HepG2 (cell line): Measurements from ENCODE around the gene NCS1. TPM values are rescaled to one million over a fixed set of nuclear protein-coding genes. Genes with fewer than 3 reads are reported as not detected.

Source experiments
- ATAC-seq: fragments of 200-7000 bp; cut with Tn5 transposase; 3 replicates; pipeline ENCODE4 v1.9.1; 2020; ENCODE audit warnings: mild to moderate bottlenecking, moderate library complexity
- BruUV-seq: library from RNA; stranded (reverse); fragments of 400-500 nt; replicated peaks from 2 replicates; lab custom pipeline; 2021; lab: Mats Ljungman, UMichigan
- CTCF ChIA-PET: fragments of 300-600 bp; formaldehyde crosslinking; extraction: SDS; loops from one replicate; lab custom pipeline; 2021; ENCODE audit warnings: low total read pairs, inconsistent platforms, low intra/inter-chr PET ratio; lab: Yijun Ruan, JAX
- POLR2A ChIA-PET: fragments of 350-600 bp; sonication (Branson Sonifier 250); formaldehyde crosslinking; loops from one replicate; lab custom pipeline; 2020; ENCODE audit warnings: antibody characterized with exemption, inconsistent platforms; lab: Yijun Ruan, JAX
- DNase-seq: peaks from one replicate; pipeline ENCODE4 v3.0.0-alpha.2; 2015; ENCODE audit warnings: low spot score
- FAIRE-seq: peaks from 3 replicates; lab custom pipeline; 2011; peaks lifted over from hg19 to GRCh38; lab: Jason Lieb, UNC
- H2AFZ ChIP-seq: one replicate; pipeline ENCODE4 v1.6.1; 2011; ENCODE audit warnings: low read length, inconsistent platforms
- H3K27ac ChIP-seq: fragments of 300-600 bp; 3 replicates; pipeline ENCODE4 v1.8.0; 2011; ENCODE audit warnings: mixed run types, mild to moderate bottlenecking, mixed read lengths, low read length, inconsistent platforms; ENCODE audit not compliant: insufficient read depth; ENCODE audit errors: extremely low read length
- H3K27me3 ChIP-seq, 2 experiments: fragments of 200-600 bp in 1 of 2; 2 replicates in 1 of 2; 3 replicates in 1 of 2; pipeline versions ENCODE4 v1.6.0 to v1.8.0; 2011; ENCODE audit warnings: low read length in 2 of 2, mild to moderate bottlenecking in 2 of 2, moderate library complexity in 2 of 2, inconsistent platforms in 1 of 2; ENCODE audit not compliant: insufficient read depth in 2 of 2, control insufficient read depth in 1 of 2
- H3K36me3 ChIP-seq, 2 experiments: fragments of 200-600 bp in 1 of 2; replicated peaks in 1 of 2; 2 replicates in 1 of 2; 3 replicates in 1 of 2; pipeline versions ENCODE4 v1.5.1 to v1.8.0; 2011; ENCODE audit warnings: low read length in 2 of 2, inconsistent platforms in 1 of 2; ENCODE audit not compliant: insufficient read depth in 2 of 2, control insufficient read depth in 1 of 2
- H3K4me1 ChIP-seq: 2 replicates; pipeline ENCODE4 v1.5.1; 2012; ENCODE audit warnings: low read length, inconsistent platforms; ENCODE audit not compliant: insufficient read depth
- H3K4me2 ChIP-seq: 2 replicates; pipeline ENCODE4 v1.6.0; 2011; ENCODE audit warnings: low read depth, low read length, inconsistent platforms
- H3K4me3 ChIP-seq, 3 experiments: fragments of 200-600 bp in 1 of 3; sonication (generic), shearing (Covaris generic) in 1 of 3; replicated peaks in 1 of 3; 2 replicates each; pipeline ENCODE4 v1.5.1; 2011 to 2016; ENCODE audit warnings: low read length in 3 of 3, inconsistent platforms in 2 of 3, low read depth in 2 of 3, mild to moderate bottlenecking in 2 of 3, control low read depth in 1 of 3, mixed read lengths in 1 of 3; ENCODE audit not compliant: insufficient read depth in 1 of 3
- H3K79me2 ChIP-seq: one replicate; pipeline ENCODE4 v1.6.1; 2011; ENCODE audit warnings: low read length, inconsistent platforms; ENCODE audit not compliant: insufficient read depth
- H3K9ac ChIP-seq: 2 replicates; pipeline ENCODE4 v1.6.0; 2011; ENCODE audit warnings: mild to moderate bottlenecking, low read depth, low read length, inconsistent platforms; ENCODE audit not compliant: insufficient read depth
- H3K9me3 ChIP-seq: 2 replicates; pipeline ENCODE4 v1.5.1; 2012; ENCODE audit warnings: mild to moderate bottlenecking, low read length
- H4K20me1 ChIP-seq: 2 replicates; pipeline ENCODE4 v1.6.0; 2011; ENCODE audit warnings: inconsistent platforms, mild to moderate bottlenecking, low read length, moderate library complexity; ENCODE audit not compliant: insufficient read depth
- ATF7 ChIP-seq, 2 experiments: fragments of 450-650 bp in 1 of 2; sonication (generic) in 1 of 2; formaldehyde crosslinking in 1 of 2; IDR thresholded peaks; 2 replicates each; pipeline versions ENCODE4 v1.4.0 to v1.6.1; 2016 to 2020; ENCODE audit warnings: antibody characterized with exemption in 1 of 2, mild to moderate bottlenecking in 1 of 2, missing genetic modification reagents in 1 of 2
- EP300 ChIP-seq, 3 experiments: sonication (generic) in 1 of 3; formaldehyde crosslinking in 1 of 3; IDR thresholded peaks; 2 replicates each; pipeline versions ENCODE4 v1.5.1 to v1.6.1; 2011 to 2020; ENCODE audit warnings: low read depth in 2 of 3, low read length in 2 of 3, borderline replicate concordance in 1 of 3, improper control_type of control experiment in 1 of 3, mild to moderate bottlenecking in 1 of 3, missing genetic modification reagents in 1 of 3, moderate library complexity in 1 of 3
- FOXA1 ChIP-seq, 2 experiments: fragments of 450-650 bp in 1 of 2; sonication (generic) in 1 of 2; formaldehyde crosslinking in 1 of 2; IDR thresholded peaks; 2 replicates each; pipeline versions ENCODE4 v1.4.0 to v1.6.1; 2016 to 2020; ENCODE audit warnings: missing genetic modification reagents in 1 of 2
- SNRNP70 ChIP-seq: fragments of 200-400 bp; formaldehyde crosslinking; IDR thresholded peaks from 2 replicates; pipeline ENCODE4 v1.6.1; 2017; ENCODE audit warnings: mild to moderate bottlenecking, low read depth, low read length, moderate library complexity
- SSRP1 ChIP-seq: IDR thresholded peaks from 2 replicates; pipeline ENCODE4 v1.6.1; 2016; ENCODE audit warnings: control low read depth
- ZFX ChIP-seq: sonication (generic); formaldehyde crosslinking; IDR thresholded peaks from 2 replicates; pipeline ENCODE4 v1.4.0; 2020; ENCODE audit warnings: mild to moderate bottlenecking, low read depth, missing genetic modification reagents, moderate library complexity
- ZNF138 ChIP-seq: sonication (generic); formaldehyde crosslinking; IDR thresholded peaks from 2 replicates; pipeline ENCODE4 v1.5.0; 2020; ENCODE audit warnings: mild to moderate bottlenecking, low read depth, missing genetic modification reagents
- WGBS: methylation state at CpG from one replicate; pipeline ENCODE4 v1.1.6; 2017; ENCODE audit warnings: low lambda C conversion rate; 5-methylcytosine and 5-hydroxymethylcytosine counted together
- in situ Hi-C: cut with HindIII; loops from 2 replicates; pipeline ENCODE4 v1.10.0; 2017; ENCODE audit warnings: low pct_unique_long_range_greater_than_20kb; ENCODE audit not compliant: extremely low pct_ligation_motif_present
- intact Hi-C: fragments of 100-400 bp; cut with micrococcal nuclease; formaldehyde crosslinking; loops from one replicate; pipeline ENCODE4 v1.10.0; 2022; ENCODE audit not compliant: unreplicated experiment
- polyA plus RNA-seq, 8 experiments: library from polyadenylated mRNA; depleted of rRNA in 3 of 8; stranded (reverse) in 7 of 8; unstranded in 1 of 8; fragments of >200 nt; fragmentation: Illumina TruSeq in 4 of 8; extraction: Trizol in 4 of 8; gene quantifications; 2 replicates each; pipeline versions ENCODE4 v1.2.1 to v1.2.3, GENCODE V29; 2011 to 2016; ENCODE audit warnings: low read depth in 4 of 8, missing spikeins in 1 of 8, mixed read lengths in 1 of 8; ENCODE audit not compliant: insufficient read depth in 1 of 8
- total RNA-seq, 5 experiments: library from RNA; depleted of rRNA; stranded (reverse); fragments of >200 nt; fragmentation: Illumina TruSeq; extraction: Trizol; gene quantifications; 2 replicates each; pipeline ENCODE4 v1.2.3, GENCODE V29; 2016; ENCODE audit warnings: low read depth in 1 of 5
- TF ChIP-seq, protein P1 (sequence below): fragments of 450-650 bp; IDR thresholded peaks from 2 replicates; pipeline ENCODE4 v1.6.1; 2017
- TF ChIP-seq, protein P2 (sequence below): sonication (generic); formaldehyde crosslinking; conservative IDR thresholded peaks from 2 replicates; pipeline ENCODE4 v1.5.0; 2020; ENCODE audit warnings: missing genetic modification reagents
- TF ChIP-seq, protein P3 (sequence below): IDR thresholded peaks from 2 replicates; pipeline ENCODE4 v1.6.1; 2012; ENCODE audit warnings: inconsistent platforms

Gene NCS1
- total and polyA plus RNA-seq, 2 of the 13 experiments (the other 11 are each of a cell fraction or from before 2014, with no cell fraction given) = 4.7 to 6.1 TPM

DNA sequence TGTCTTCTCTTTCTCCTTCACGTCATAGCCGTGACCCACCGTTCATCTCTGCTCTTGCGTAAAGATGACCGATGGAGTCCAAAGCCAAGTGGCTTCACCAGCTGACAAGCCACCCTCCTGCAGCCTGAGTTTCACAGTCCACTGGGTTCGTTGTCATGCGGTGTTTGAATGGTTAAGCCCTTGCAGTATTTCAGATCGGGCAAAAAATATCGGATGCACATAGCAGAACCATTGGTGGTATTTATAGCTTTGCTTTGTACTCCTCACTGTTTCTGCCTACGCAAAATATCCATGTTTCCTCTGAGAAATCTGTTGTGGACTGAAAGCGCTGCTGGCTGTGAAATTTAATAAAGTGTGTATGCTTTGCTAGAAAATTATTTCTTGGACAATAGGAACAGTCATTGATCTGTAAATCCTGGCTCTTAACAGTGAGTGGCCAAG, 34.5 kb upstream of the NCS1 start:
- H3K4me2 ChIP-seq = no peak overlapping the region
- BruUV-seq = no TSS peak

DNA sequence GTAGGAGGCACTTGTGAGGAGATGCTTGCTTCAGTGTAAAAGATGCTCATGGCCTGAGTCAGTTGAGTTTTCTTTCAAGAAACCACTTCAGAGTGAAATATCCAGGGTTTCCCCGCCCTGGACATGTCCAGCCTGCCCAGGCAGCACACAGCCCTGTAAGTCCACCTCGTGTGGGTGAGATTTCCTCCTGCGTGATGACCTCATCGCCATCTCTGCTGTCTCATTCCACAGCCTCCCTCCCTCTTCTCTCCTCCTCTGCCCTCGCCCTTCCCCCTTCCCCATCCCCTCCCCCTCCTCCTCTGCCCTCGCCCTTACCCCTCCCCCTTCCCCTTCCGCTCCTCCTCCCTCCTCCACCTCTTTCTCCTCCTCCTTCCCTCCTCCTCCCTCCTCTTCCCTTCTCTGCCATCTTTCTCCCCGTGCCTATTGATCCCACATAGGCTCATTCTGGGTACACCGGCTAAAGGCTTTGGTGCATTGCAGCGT, 34.0 kb upstream of the NCS1 start:
- H3K4me3 ChIP-seq = no peak overlapping the region
- 85% methylated on average over 10 of the region's 10 CpGs for WGBS
- FAIRE-seq (no peak), DNase-seq (no peak), ATAC-seq (no peak)
- no TSS peak for BruUV-seq
- H3K36me3 ChIP-seq = peaks cover 1 to 2% of the 10 kb centered on the region in 2 experiments; a peak in 1 of 5 replicates
- no peaks in the 10 kb centered on the region for H3K4me1 ChIP-seq
- CTCF ChIA-PET = no interaction called here
- no peak overlapping the region for H3K4me2 ChIP-seq
- no peak overlapping the region for H2AFZ ChIP-seq
- POLR2A ChIA-PET = no interaction called here
- in situ Hi-C loops (no loop called here), intact Hi-C loops (no loop called here)
- H3K9ac ChIP-seq = no peak overlapping the region
- no peaks in the 10 kb centered on the region for H3K27me3 ChIP-seq
- TF ChIP-seq, protein P1, sequence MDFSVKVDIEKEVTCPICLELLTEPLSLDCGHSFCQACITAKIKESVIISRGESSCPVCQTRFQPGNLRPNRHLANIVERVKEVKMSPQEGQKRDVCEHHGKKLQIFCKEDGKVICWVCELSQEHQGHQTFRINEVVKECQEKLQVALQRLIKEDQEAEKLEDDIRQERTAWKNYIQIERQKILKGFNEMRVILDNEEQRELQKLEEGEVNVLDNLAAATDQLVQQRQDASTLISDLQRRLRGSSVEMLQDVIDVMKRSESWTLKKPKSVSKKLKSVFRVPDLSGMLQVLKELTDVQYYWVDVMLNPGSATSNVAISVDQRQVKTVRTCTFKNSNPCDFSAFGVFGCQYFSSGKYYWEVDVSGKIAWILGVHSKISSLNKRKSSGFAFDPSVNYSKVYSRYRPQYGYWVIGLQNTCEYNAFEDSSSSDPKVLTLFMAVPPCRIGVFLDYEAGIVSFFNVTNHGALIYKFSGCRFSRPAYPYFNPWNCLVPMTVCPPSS = no peak
- TF ChIP-seq ZFX (no peak), EP300 (IDR thresholded peaks at IDR 0.05; ENCODE audit: low read depth in 2 of 2, low read length in 2 of 2) (no peak), EP300 (CRISPR knock-in tag; IDR thresholded peaks at IDR 0.05; ENCODE audit: borderline replicate concordance) (no peak), SNRNP70 (no peak), SSRP1 (CRISPR knock-in tag) (no peak), FOXA1 (IDR thresholded peaks at IDR 0.05) (no peak), FOXA1 (CRISPR knock-in tag; IDR thresholded peaks at IDR 0.05) (no peak), ATF7 (IDR thresholded peaks at IDR 0.05) (peak; percentile 50; the same call in 1 of the 2 replicates), ATF7 (CRISPR knock-in tag; IDR thresholded peaks at IDR 0.05) (no peak), ZNF138 (CRISPR knock-in tag) (no peak)
- TF ChIP-seq, protein P2, sequence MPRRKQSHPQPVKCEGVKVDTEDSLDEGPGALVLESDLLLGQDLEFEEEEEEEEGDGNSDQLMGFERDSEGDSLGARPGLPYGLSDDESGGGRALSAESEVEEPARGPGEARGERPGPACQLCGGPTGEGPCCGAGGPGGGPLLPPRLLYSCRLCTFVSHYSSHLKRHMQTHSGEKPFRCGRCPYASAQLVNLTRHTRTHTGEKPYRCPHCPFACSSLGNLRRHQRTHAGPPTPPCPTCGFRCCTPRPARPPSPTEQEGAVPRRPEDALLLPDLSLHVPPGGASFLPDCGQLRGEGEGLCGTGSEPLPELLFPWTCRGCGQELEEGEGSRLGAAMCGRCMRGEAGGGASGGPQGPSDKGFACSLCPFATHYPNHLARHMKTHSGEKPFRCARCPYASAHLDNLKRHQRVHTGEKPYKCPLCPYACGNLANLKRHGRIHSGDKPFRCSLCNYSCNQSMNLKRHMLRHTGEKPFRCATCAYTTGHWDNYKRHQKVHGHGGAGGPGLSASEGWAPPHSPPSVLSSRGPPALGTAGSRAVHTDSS (CRISPR knock-in tag) = no peak
- H4K20me1 ChIP-seq = no peaks in the 10 kb centered on the region
- H3K27ac ChIP-seq = no peak overlapping the region
- H3K79me2 ChIP-seq = no peaks in the 10 kb centered on the region
- no peaks in the 10 kb centered on the region for H3K9me3 ChIP-seq

More for the DNA sequence above, 34.5 kb upstream of the NCS1 start:
- no peaks in the 10 kb centered on the region for H3K9me3 ChIP-seq
- no peaks in the 10 kb centered on the region for H3K4me1 ChIP-seq
- no peak overlapping the region for H3K4me3 ChIP-seq
- in situ Hi-C loops = no loop called here
- intact Hi-C loops = no loop called here
- no peaks in the 10 kb centered on the region for H4K20me1 ChIP-seq
- H3K79me2 ChIP-seq = no peaks in the 10 kb centered on the region
- TF ChIP-seq, protein P3, sequence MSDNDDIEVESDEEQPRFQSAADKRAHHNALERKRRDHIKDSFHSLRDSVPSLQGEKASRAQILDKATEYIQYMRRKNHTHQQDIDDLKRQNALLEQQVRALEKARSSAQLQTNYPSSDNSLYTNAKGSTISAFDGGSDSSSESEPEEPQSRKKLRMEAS = no peak
- no peaks in the 10 kb centered on the region for H3K27me3 ChIP-seq
- ATAC-seq (no peak), FAIRE-seq (no peak), DNase-seq (no peak)
- ChIA-PET POLR2A (no interaction called here), CTCF (no interaction called here)
- H3K9ac ChIP-seq = no peak overlapping the region
- WGBS = 92% methylated on average over 11 of the region's 11 CpGs
- no peak overlapping the region for H3K27ac ChIP-seq
- no peak overlapping the region for H2AFZ ChIP-seq
- peaks cover 1 to 2% of the 10 kb centered on the region in 2 experiments; a peak in 1 of 5 replicates for H3K36me3 ChIP-seq
